Jurkat, Clone E6-1 (cell line): ENCODE results near the gene ZEB1.
"Not testable (repeated sequence)": the region's sequence is repeated elsewhere in the genome, so short reads cannot be mapped to it uniquely, and the experiment has no call there.

Experiments
- DNase-seq: peaks from one replicate; pipeline ENCODE4 v3.0.0-alpha.2; 2011; ENCODE audit warnings: low read depth, low spot score
- H3K4me3 ChIP-seq: 2 replicates; pipeline ENCODE4 v1.5.1; 2011; ENCODE audit warnings: mild to moderate bottlenecking, low read length, control low read depth, moderate library complexity

The ZEB1 gene

DNA sequence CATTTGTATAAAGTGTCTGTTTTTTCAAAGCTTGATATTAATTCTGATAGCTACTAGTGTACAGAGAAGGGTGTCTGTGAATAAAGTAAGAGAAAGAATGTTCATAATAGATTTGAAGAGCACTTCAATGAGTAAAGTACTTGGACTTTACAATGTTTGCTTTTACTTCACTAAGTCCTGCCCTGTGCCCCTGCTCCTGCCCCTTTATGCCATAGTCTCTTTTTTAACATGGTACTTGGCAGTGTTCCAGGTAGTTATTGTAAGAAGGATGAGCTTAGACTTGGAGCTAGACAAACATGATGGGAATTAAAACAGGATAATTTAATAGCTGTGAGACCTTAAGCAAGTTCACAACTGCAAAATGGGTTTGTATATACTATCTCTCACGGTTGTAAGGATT is 41.0 kb downstream of the ZEB1 start:
- DNase-seq = no peak
- no peak overlapping the region for H3K4me3 ChIP-seq

- not testable (repeated sequence) for H3K4me3 ChIP-seq, DNase-seq
Observed at GRCh38 chr10:31361475-31361874, 42.5 kb downstream of the ZEB1 start.

GRCh38 chr10:31362023-31362641 is 43.1 kb downstream of the ZEB1 start:
- no peak for DNase-seq
- no peak overlapping the region for H3K4me3 ChIP-seq

GRCh38 chr10:31363696-31364095 is 44.7 kb downstream of the ZEB1 start:
- DNase-seq, H3K4me3 ChIP-seq: not testable (repeated sequence)

DNA sequence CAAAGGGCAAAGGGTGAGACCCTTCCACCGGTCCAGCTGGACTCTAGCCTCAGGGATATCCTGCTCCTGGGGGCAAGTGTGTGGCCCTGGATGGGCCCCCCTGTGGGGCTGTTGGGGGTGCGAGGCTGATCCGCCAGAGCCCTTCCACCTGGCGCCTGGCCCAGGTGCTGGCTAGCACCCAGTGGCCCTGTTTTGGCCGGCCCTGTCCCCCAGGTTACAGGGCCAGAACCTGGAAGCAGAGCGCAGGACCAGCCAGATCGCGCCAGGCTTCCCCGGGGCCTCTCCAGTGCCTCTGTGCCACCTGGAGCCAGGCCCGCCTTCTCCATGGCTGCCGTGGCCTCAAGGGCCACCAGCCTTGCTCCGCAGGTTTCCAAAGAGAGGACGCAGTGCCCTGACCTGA is 45.2 kb downstream of the ZEB1 start:
- not testable (repeated sequence) for DNase-seq, H3K4me3 ChIP-seq

GRCh38 chr10:31366703-31367102 is 47.7 kb downstream of the ZEB1 start:
- H3K4me3 ChIP-seq = no peak overlapping the region
- no peak for DNase-seq

GRCh38 chr10:31368724-31369123 is 49.7 kb downstream of the ZEB1 start:
- DNase-seq = no peak
- no peak overlapping the region for H3K4me3 ChIP-seq

DNA sequence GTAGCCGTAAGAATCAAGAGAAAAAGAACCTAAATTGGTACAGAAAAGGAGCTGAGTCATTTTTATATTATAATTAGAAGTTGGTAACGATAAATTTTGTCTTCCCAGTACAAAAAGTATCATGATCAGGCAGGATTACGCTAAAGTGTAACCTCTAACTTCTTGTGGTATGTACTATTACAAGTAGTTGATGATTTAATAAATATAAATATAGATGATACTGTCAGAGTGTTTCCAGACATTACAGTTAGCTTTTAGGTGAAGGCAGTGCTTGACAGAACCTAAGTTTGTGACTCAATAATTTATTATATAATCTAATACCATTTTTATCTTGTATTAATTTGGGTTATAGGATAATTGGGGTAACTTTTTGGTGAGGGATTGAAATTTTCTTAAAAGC is 53.4 kb downstream of the ZEB1 start:
- H3K4me3 ChIP-seq = no peak overlapping the region
- no peak for DNase-seq

DNA sequence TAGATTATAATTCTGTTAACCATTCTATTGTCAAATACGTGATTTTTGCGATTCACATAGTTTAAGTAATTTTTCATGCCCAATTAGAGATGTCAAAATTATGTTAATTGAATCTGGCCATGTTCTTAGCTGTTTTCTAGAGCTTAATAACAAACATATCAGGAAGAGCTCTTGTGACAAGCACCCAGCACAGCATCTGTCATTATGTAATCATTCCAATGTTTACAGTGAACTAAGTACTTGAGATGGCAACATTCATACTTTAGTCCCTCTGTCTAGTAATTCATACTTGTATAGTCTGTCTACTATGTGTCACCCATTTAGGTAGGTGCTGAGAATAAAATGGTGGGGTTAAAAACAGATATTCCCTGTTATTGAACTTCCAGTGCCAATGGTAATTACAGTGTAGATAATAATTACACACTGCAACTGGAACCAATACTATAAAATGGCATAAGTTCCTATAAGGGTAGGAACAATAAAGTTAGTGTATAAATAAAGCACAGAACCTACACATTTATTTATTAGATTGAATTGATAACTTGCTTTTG is 55.2 kb downstream of the ZEB1 start:
- DNase-seq = no peak
- no peak overlapping the region for H3K4me3 ChIP-seq

- no peak overlapping the region for H3K4me3 ChIP-seq
- DNase-seq = no peak
Observed at GRCh38 chr10:31381171-31381570, 62.2 kb downstream of the ZEB1 start.

DNA sequence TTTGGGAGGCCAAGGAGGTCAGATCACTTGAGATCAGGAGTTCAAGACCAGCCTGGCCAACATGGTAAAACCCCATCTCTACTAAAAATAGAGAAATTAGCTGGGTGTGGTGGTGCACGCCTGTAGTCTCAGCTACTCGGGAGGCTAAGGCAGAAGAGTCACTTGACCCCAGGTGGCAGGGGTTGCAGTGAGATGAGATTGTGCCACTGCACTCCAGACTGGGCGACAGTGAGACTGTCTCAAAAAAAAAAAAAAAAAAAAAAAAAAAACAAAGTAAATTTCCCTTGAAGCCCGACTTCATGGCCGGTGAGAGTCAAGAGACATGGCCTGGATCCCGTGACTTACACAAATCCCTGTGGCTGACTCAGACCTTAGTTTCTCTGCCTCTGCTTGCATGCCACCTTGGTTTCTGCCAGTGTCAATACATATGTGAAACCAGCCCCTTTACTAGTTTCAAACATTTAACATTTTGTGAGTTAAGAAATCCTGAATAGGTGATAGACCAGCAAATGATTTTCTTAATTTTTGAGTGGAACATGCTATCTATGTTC is 62.8 kb downstream of the ZEB1 start:
- DNase-seq = no peak
- H3K4me3 ChIP-seq = no peak overlapping the region

DNA sequence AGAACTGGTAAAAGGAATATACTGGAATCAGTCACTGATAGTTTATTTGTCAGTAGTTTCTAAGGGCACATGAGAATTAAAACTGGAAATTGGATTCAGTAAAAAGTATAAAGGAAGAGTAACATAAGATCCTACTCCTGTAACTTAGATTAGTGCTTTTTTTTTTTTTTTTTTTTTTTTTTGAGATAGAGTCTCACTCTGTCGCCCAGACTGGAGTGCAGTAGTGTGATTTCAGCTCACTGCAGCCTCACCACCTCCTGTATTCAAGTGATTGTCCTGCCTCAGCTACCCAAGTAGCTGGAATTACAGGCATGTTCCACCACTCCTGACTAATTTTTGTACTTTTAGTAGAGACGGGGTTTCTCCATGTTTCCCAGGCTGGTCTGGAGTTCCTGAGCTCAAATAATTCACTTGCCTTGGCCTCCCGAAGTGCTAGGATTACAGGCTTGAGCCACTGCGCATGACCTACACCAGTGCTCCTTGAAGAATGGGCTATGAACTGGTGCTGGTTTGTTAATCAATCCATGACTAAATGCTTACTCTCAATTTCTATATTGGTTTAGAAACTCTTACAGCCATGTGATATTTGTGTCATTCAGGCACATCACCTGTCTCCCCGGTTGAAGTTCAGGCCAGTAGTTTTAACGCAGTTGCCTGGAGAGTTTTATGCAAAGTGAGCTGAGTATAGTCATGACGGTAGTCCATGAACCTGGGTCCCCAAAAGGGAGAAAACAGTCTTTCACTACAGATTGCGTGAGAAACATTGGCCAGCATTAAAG is 65.0 kb downstream of the ZEB1 start:
- no peak for DNase-seq

GRCh38 chr10:31384589-31384949 is 65.6 kb downstream of the ZEB1 start:
- DNase-seq = no peak
- no peak overlapping the region for H3K4me3 ChIP-seq

More for the DNA sequence above, 65.0 kb downstream of the ZEB1 start:
- no peak overlapping the region for H3K4me3 ChIP-seq

DNA sequence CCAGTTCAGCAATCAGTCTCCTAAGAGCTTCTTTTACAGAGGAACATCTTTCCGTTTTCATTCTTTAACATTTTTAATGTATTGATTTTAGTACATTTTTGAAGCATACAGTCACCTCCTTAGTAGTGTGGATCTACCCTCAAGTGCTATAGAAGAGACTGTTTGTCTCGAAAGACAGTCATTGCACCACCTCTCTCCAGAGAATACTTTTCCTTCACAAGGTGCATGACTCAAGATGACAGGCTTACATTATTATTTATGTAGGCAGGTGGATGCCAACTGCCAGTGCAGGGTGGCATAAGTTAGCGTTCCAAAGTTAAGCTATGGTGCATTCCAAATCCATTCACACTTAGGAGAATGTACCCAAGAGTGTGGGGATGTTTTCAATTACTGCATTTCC is 71.8 kb downstream of the ZEB1 start:
- H3K4me3 ChIP-seq = no peak overlapping the region
- DNase-seq = no peak

DNA sequence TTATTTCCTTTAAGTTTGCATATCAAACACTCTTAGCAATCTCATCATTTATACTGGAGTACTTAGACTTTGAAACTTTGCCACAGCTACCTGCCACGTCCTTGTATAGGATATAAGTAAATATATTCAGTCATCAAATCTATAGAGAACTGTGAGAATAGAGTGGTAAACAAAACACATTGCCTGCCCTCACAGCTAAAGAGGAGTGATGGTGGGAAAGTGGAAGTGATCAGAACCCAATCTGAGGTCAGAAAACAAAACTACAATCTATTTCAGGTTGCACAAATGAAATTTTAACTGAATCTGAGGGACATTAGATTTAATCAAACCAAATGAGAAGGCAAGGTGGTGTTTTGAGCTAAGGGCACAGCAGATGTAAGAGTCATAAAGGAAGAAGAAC is 74.8 kb downstream of the ZEB1 start:
- no peak for DNase-seq
- H3K4me3 ChIP-seq = no peak overlapping the region

GRCh38 chr10:31395695-31396094 is 76.7 kb downstream of the ZEB1 start:
- DNase-seq = no peak

DNA sequence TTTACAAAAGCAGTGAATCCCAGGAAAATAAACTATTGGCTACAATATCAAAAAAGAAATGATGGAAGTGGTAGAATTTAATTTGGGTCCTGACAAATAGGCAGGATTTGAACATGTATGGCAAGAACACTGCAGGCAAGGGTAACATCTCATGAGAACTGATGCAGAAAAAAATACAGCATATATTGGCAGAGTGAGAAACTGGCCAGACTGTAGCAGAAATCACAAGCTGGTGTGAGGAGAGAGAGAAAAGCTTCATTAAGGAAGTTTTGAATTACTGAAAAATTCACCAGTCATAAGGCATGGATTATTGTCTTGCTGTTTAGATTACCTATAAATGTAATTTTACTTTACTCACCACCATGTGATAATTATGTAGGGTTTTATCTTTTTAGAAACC is 77.4 kb downstream of the ZEB1 start:
- DNase-seq = no peak
- no peak overlapping the region for H3K4me3 ChIP-seq

More at GRCh38 chr10:31395695-31396094, 76.7 kb downstream of the ZEB1 start:
- H3K4me3 ChIP-seq = no peak overlapping the region

GRCh38 chr10:31397852-31398251 is 78.8 kb downstream of the ZEB1 start:
- DNase-seq = no peak
- no peak overlapping the region for H3K4me3 ChIP-seq

DNA sequence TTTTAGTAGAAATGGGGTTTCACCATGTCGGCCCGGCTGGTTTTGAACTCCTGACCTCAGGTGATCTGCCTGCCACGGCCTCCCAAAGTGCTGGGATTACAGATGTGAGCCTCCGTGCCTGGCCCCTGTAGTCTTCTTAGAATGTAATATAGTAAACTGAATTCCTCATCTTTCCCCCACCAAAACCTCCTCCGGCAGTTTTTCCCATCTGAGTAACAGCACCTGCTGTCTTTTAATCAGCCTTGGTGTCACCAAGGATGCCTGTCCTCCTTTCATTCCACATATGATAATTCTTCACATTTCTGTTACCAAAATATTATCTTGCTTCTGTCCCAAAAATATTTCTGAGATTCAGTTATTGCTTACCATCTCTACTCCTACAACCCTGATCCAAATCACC is 80.2 kb downstream of the ZEB1 start:
- no peak overlapping the region for H3K4me3 ChIP-seq
- no peak for DNase-seq

DNA sequence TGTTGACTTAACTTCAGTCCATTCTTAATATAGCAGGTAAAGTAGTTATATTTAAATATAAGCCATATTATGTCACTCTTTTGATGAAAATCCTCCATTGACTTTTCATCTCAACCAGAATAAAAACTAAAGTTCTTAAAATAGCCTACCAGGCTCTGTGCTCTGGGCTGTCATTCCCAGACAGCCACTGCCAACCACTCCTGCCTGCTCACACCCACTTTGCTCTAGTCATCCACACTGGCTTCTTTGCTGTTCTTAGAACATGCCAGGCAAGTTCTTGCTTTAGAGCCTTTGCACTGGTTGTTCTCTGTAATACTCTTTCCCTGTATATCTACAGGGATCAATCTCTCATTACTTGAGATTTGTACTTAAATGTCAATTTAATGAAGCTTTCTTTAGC is 80.6 kb downstream of the ZEB1 start:
- no peak overlapping the region for H3K4me3 ChIP-seq
- no peak for DNase-seq
